GM08714 (cell line): ENCODE data around the gene PDE3A.

Experiments
- H3K4me3 ChIP-seq: fragments of 200-500 bp; sonication (Bioruptor generic); 2 replicates; pipeline ENCODE4 v1.5.1; 2014; ENCODE audit warnings: mild to moderate bottlenecking, low read length, inconsistent platforms
- ZNF274 ChIP-seq: IDR thresholded peaks from 2 replicates; pipeline ENCODE4 v1.6.1; 2012; ENCODE audit warnings: mild to moderate bottlenecking, low read depth, low read length

Gene PDE3A

GRCh38 chr12:20424841-20425240 lies 56.5 kb downstream of the PDE3A start:
- TF ChIP-seq ZNF274: no peak
- no peak overlapping the region for H3K4me3 ChIP-seq

GRCh38 chr12:20426191-20426590 lies 57.9 kb downstream of the PDE3A start:
- no peak overlapping the region for H3K4me3 ChIP-seq
- TF ChIP-seq ZNF274: no peak

GRCh38 chr12:20426957-20427356 lies 58.6 kb downstream of the PDE3A start:
- no peak overlapping the region for H3K4me3 ChIP-seq
- no peak for TF ChIP-seq ZNF274

GRCh38 chr12:20429852-20430251 lies 61.5 kb downstream of the PDE3A start:
- no peak for TF ChIP-seq ZNF274
- no peak overlapping the region for H3K4me3 ChIP-seq

- TF ChIP-seq ZNF274: no peak
- no peak overlapping the region for H3K4me3 ChIP-seq
Measured at GRCh38 chr12:20432290-20432689, 64.0 kb downstream of the PDE3A start.

- no peak for TF ChIP-seq ZNF274
- H3K4me3 ChIP-seq: no peak overlapping the region
Measured at GRCh38 chr12:20434996-20435395, 66.7 kb downstream of the PDE3A start.

GRCh38 chr12:20436316-20436715 lies 68.0 kb downstream of the PDE3A start:
- no peak for TF ChIP-seq ZNF274
- no peak overlapping the region for H3K4me3 ChIP-seq

GRCh38 chr12:20438299-20438779 lies 70.0 kb downstream of the PDE3A start:
- TF ChIP-seq ZNF274: no peak
- no peak overlapping the region for H3K4me3 ChIP-seq

GRCh38 chr12:20439626-20440025 lies 71.3 kb downstream of the PDE3A start:
- no peak overlapping the region for H3K4me3 ChIP-seq
- no peak for TF ChIP-seq ZNF274

GRCh38 chr12:20440408-20440807 lies 72.1 kb downstream of the PDE3A start:
- no peak overlapping the region for H3K4me3 ChIP-seq
- no peak for TF ChIP-seq ZNF274

- no peak for TF ChIP-seq ZNF274
Measured at GRCh38 chr12:20442322-20442721, 74.0 kb downstream of the PDE3A start.

GRCh38 chr12:20443255-20443654 lies 74.9 kb downstream of the PDE3A start:
- H3K4me3 ChIP-seq: no peak overlapping the region
- no peak for TF ChIP-seq ZNF274

More at GRCh38 chr12:20442322-20442721, 74.0 kb downstream of the PDE3A start:
- no peak overlapping the region for H3K4me3 ChIP-seq

- no peak for TF ChIP-seq ZNF274
- no peak overlapping the region for H3K4me3 ChIP-seq
Measured at GRCh38 chr12:20443792-20444191, 75.5 kb downstream of the PDE3A start.

GRCh38 chr12:20444595-20445170 lies 76.3 kb downstream of the PDE3A start:
- H3K4me3 ChIP-seq: no peak overlapping the region
- TF ChIP-seq ZNF274: no peak

- H3K4me3 ChIP-seq: no peak overlapping the region
- no peak for TF ChIP-seq ZNF274
Measured at GRCh38 chr12:20445687-20446086, 77.3 kb downstream of the PDE3A start.

GRCh38 chr12:20446836-20447235 lies 78.5 kb downstream of the PDE3A start:
- TF ChIP-seq ZNF274: no peak
- no peak overlapping the region for H3K4me3 ChIP-seq
